WTC11 (cell line): ENCODE results near the gene HOXD12. TPM values are rescaled to one million over a fixed set of nuclear protein-coding genes. Genes with fewer than 3 reads are reported as not detected.

Source experiments
- ATAC-seq: fragments of 200-7000 bp; cut with Tn5 transposase; 2 replicates; pipeline ENCODE4 v1.10.0; 2021; ENCODE audit warnings: mild to moderate bottlenecking, moderate library complexity
- CTCF ChIA-PET: fragments of 300-600 bp; sonication (Branson Sonifier 250); formaldehyde crosslinking; loops from one replicate; lab custom pipeline; 2021; ENCODE audit warnings: antibody characterized with exemption; lab: Charles Lee
- POLR2A ChIA-PET: fragments of 350-600 bp; sonication (Branson Sonifier 250); formaldehyde crosslinking; loops from one replicate; lab custom pipeline; 2021; ENCODE audit warnings: antibody characterized with exemption; lab: Charles Lee
- DNase-seq: peaks from one replicate; pipeline ENCODE4 v3.0.0; 2021; ENCODE audit warnings: low spot score
- H3K27ac Mint-ChIP-seq: 2 replicates; pipeline ENCODE4 v1.8.0; 2021; ENCODE audit warnings: mixed read lengths
- H3K27me3 Mint-ChIP-seq: 2 replicates; pipeline ENCODE4 v1.8.0; 2021; ENCODE audit warnings: low read depth, mild to moderate bottlenecking, moderate library complexity, mixed read lengths
- H3K36me3 Mint-ChIP-seq: 2 replicates; pipeline ENCODE4 v1.8.0; 2021; ENCODE audit warnings: mixed read lengths
- H3K4me1 Mint-ChIP-seq: 2 replicates; pipeline ENCODE4 v1.8.0; 2022; ENCODE audit warnings: mixed read lengths
- H3K4me3 Mint-ChIP-seq: 2 replicates; pipeline ENCODE4 v1.8.0; 2021; ENCODE audit warnings: mild to moderate bottlenecking, moderate library complexity, mixed read lengths
- H3K9me3 Mint-ChIP-seq: 2 replicates; pipeline ENCODE4 v1.8.0; 2021; ENCODE audit warnings: mixed read lengths
- EMX1 ChIP-seq: fragments of 250-450 bp; sonication (Bioruptor Pico); IDR thresholded peaks from 2 replicates; pipeline ENCODE4 v1.8.0; 2021; ENCODE audit warnings: mild to moderate bottlenecking
- ETV6 ChIP-seq: sonication (generic); formaldehyde crosslinking; IDR thresholded peaks from 2 replicates; pipeline ENCODE4 v1.8.1; 2022; ENCODE audit warnings: mild to moderate bottlenecking, missing genetic modification reagents
- FOXK1 ChIP-seq: sonication (generic); formaldehyde crosslinking; IDR thresholded peaks from 2 replicates; pipeline ENCODE4 v1.8.0; 2022; ENCODE audit warnings: mild to moderate bottlenecking, moderate library complexity, missing genetic modification reagents
- GTF2I ChIP-seq: fragments of 250-450 bp; sonication (Bioruptor Pico); conservative IDR thresholded peaks from 2 replicates; pipeline ENCODE4 v1.4.0; 2021; ENCODE audit warnings: mild to moderate bottlenecking
- JAZF1 ChIP-seq: fragments of 250-450 bp; sonication (Bioruptor Pico); IDR thresholded peaks from 2 replicates; pipeline ENCODE4 v1.9.0; 2021; ENCODE audit warnings: moderate library complexity, mild to moderate bottlenecking, inconsistent platforms
- NFATC4 ChIP-seq: fragments of 250-450 bp; sonication (Bioruptor Pico); IDR thresholded peaks from 2 replicates; pipeline ENCODE4 v1.9.0; 2021; ENCODE audit warnings: mild to moderate bottlenecking
- NR1H2 ChIP-seq: sonication (generic); formaldehyde crosslinking; IDR thresholded peaks from 2 replicates; pipeline ENCODE4 v1.9.0; 2021; ENCODE audit warnings: mild to moderate bottlenecking, moderate library complexity, missing genetic modification reagents
- ZNF138 ChIP-seq: sonication (generic); formaldehyde crosslinking; conservative IDR thresholded peaks from 2 replicates; pipeline ENCODE4 v1.8.1; 2022; ENCODE audit warnings: mild to moderate bottlenecking, moderate library complexity, missing genetic modification reagents
- ZNF232 ChIP-seq: sonication (generic); formaldehyde crosslinking; IDR thresholded peaks from 2 replicates; pipeline ENCODE4 v1.8.0; 2022; ENCODE audit warnings: mild to moderate bottlenecking, missing genetic modification reagents
- ZNF263 ChIP-seq: sonication (generic); formaldehyde crosslinking; IDR thresholded peaks from 2 replicates; pipeline ENCODE4 v1.8.1; 2022; ENCODE audit warnings: low read depth, mild to moderate bottlenecking, moderate library complexity, missing genetic modification reagents
- total RNA-seq: library from RNA; stranded (reverse); gene quantifications from 3 replicates; pipeline ENCODE4 v1.2.3, GENCODE V29; 2021
- TF ChIP-seq, protein P1 (sequence below): sonication (generic); formaldehyde crosslinking; IDR thresholded peaks from 2 replicates; pipeline ENCODE4 v1.8.1; 2022; ENCODE audit warnings: low read depth, missing genetic modification reagents, borderline replicate concordance
- TF ChIP-seq, protein P2 (sequence below): fragments of 250-450 bp; sonication (Bioruptor Pico); IDR thresholded peaks from 2 replicates; pipeline ENCODE4 v1.9.0; 2021; ENCODE audit warnings: moderate library complexity, mild to moderate bottlenecking, inconsistent platforms, borderline replicate concordance
- TF ChIP-seq, protein P3 (sequence below): sonication (generic); formaldehyde crosslinking; IDR thresholded peaks from 2 replicates; pipeline ENCODE4 v1.8.0; 2023; ENCODE audit warnings: missing genetic modification reagents
- TF ChIP-seq, protein P4 (sequence below): sonication (generic); formaldehyde crosslinking; IDR thresholded peaks from 2 replicates; pipeline ENCODE4 v1.8.1; 2023; ENCODE audit warnings: mild to moderate bottlenecking, missing genetic modification reagents, borderline replicate concordance
- TF ChIP-seq, protein P5 (sequence below): sonication (generic); formaldehyde crosslinking; IDR thresholded peaks from 2 replicates; pipeline ENCODE4 v1.8.1; 2023; ENCODE audit warnings: mild to moderate bottlenecking, missing genetic modification reagents, moderate library complexity

The HOXD12 gene
- total RNA-seq, 1 experiment from 2014 or later, result 0.17 TPM

DNA sequence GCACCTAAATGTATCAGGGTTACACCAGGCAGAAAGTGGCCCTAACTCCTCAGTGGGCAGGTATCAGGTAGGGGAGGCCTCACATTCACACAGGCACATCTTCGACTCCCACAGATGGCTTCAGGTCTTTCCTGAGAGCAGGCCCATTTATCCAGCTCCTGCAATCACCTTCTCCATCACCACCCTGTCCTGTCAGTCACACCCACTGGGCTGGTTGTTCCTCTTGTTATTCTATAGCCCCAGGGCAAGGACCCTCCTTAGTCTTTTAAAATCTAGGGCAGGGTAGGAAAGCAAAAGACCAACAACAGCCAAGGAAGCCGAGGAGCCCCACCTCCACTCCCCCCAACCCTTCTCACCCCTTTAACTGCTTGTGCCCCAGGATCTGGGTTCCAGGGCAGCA lies 42.7 kb downstream of the HOXD12 start (continued):
- TF ChIP-seq GTF2I (CRISPR knock-in tag), result no peak

DNA sequence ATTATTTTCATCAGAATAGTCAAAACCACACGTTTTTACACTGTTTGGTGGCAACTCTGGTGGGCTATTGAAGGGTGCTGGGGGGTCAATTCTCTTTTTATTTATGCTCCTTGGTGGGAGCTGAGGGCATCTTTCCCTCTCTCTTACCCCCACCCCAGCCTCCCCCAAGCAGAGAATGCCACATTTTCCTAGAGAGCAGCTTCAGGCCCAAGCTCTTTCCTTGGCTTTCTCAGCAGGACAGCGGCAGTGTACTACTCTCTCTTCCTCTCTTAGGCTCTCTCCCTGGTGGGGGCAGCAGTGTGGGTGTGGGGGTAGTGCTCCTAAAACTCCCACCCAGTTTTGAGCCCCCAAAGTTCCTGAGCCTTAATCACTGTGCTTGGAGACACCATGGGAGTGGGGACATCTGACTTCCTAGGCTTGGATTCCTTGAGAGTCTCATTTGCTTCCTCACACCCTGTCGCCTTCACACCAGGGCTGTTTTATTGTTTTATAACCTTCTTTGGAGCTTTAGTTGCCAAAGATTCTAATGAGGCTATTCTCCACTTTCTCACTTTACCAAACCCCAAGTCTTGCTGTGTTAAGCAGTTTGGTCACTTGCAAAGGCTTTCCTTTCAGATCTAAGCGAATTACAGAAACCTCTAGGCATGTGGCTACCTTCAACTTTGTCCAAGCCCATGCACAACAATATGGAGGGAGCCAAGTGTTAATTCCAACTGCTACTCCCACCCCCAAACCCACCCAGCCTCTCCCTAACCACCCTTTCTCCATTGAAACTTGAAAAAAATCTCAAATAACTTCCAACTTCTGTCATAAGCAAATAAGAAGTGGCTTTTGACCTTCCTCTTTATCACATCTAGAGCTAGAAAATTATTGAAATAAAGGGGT lies 45.7 kb downstream of the HOXD12 start:
- ATAC-seq (no peak), DNase-seq (no peak)
- H3K4me1 Mint-ChIP-seq, result peaks cover 15% of the 10 kb centered on the region
- H3K9me3 Mint-ChIP-seq, result no peaks in the 10 kb centered on the region
- POLR2A ChIA-PET, result no interaction called here
- TF ChIP-seq NR1H2 (CRISPR knock-in tag) (no peak), ETV6 (no peak), EMX1 (CRISPR knock-in tag) (no peak), FOXK1 (CRISPR knock-in tag) (no peak), ZNF263 (CRISPR knock-in tag) (no peak), JAZF1 (CRISPR knock-in tag) (no peak), NFATC4 (no peak), ZNF232 (CRISPR knock-in tag) (no peak), ZNF138 (CRISPR knock-in tag) (no peak)
- TF ChIP-seq, protein P1, sequence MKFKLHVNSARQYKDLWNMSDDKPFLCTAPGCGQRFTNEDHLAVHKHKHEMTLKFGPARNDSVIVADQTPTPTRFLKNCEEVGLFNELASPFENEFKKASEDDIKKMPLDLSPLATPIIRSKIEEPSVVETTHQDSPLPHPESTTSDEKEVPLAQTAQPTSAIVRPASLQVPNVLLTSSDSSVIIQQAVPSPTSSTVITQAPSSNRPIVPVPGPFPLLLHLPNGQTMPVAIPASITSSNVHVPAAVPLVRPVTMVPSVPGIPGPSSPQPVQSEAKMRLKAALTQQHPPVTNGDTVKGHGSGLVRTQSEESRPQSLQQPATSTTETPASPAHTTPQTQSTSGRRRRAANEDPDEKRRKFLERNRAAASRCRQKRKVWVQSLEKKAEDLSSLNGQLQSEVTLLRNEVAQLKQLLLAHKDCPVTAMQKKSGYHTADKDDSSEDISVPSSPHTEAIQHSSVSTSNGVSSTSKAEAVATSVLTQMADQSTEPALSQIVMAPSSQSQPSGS (CRISPR knock-in tag), result no peak
- TF ChIP-seq, protein P2, sequence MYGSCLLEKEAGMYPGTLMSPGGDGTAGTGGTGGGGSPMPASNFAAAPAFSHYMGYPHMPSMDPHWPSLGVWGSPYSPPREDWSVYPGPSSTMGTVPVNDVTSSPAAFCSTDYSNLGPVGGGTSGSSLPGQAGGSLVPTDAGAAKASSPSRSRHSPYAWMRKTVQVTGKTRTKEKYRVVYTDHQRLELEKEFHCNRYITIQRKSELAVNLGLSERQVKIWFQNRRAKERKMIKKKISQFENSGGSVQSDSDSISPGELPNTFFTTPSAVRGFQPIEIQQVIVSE (CRISPR knock-in tag), result no peak
- TF ChIP-seq, protein P3, sequence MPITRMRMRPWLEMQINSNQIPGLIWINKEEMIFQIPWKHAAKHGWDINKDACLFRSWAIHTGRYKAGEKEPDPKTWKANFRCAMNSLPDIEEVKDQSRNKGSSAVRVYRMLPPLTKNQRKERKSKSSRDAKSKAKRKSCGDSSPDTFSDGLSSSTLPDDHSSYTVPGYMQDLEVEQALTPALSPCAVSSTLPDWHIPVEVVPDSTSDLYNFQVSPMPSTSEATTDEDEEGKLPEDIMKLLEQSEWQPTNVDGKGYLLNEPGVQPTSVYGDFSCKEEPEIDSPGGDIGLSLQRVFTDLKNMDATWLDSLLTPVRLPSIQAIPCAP (CRISPR knock-in tag), result no peak
- TF ChIP-seq, protein P4, sequence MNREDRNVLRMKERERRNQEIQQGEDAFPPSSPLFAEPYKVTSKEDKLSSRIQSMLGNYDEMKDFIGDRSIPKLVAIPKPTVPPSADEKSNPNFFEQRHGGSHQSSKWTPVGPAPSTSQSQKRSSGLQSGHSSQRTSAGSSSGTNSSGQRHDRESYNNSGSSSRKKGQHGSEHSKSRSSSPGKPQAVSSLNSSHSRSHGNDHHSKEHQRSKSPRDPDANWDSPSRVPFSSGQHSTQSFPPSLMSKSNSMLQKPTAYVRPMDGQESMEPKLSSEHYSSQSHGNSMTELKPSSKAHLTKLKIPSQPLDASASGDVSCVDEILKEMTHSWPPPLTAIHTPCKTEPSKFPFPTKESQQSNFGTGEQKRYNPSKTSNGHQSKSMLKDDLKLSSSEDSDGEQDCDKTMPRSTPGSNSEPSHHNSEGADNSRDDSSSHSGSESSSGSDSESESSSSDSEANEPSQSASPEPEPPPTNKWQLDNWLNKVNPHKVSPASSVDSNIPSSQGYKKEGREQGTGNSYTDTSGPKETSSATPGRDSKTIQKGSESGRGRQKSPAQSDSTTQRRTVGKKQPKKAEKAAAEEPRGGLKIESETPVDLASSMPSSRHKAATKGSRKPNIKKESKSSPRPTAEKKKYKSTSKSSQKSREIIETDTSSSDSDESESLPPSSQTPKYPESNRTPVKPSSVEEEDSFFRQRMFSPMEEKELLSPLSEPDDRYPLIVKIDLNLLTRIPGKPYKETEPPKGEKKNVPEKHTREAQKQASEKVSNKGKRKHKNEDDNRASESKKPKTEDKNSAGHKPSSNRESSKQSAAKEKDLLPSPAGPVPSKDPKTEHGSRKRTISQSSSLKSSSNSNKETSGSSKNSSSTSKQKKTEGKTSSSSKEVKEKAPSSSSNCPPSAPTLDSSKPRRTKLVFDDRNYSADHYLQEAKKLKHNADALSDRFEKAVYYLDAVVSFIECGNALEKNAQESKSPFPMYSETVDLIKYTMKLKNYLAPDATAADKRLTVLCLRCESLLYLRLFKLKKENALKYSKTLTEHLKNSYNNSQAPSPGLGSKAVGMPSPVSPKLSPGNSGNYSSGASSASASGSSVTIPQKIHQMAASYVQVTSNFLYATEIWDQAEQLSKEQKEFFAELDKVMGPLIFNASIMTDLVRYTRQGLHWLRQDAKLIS, result no peak
- H3K4me3 Mint-ChIP-seq, result no peak overlapping the region
- H3K27ac Mint-ChIP-seq, result no peak overlapping the region
- no peaks in the 10 kb centered on the region for H3K36me3 Mint-ChIP-seq
- CTCF ChIA-PET, result interaction anchor here (1.2 to 1.4 kb wide), 2 partner anchors 310 to 509 kb away, joined by 3 to 5 read pairs; no protein-coding TSS in a partner anchor
- peaks cover 98% of the 10 kb centered on the region for H3K27me3 Mint-ChIP-seq

DNA sequence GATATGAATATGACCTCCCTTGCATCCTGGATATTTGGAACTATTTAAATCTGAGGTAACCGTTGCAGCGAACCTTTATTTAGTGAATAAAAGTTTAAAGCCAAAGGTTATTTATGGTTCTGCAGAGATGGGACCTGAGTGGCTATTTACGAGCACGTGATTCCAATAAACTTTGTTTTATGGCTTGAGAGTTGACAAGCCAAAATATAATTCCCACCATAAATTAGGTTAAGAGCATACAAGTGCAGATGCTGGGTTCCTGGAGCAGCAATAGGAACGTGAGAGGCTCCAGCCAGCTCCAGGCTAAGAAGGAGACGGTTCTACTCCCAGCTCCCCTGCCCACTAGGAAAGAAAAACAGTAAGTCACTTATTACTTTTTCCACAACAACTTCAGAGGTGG lies 46.5 kb downstream of the HOXD12 start:
- ChIA-PET CTCF (interaction anchor here (1.2 kb wide), 1 partner anchor 508 kb away, joined by 3 read pairs; no protein-coding TSS in a partner anchor), POLR2A (no interaction called here)
- H3K36me3 Mint-ChIP-seq, result no peaks in the 10 kb centered on the region
- TF ChIP-seq, protein P5, sequence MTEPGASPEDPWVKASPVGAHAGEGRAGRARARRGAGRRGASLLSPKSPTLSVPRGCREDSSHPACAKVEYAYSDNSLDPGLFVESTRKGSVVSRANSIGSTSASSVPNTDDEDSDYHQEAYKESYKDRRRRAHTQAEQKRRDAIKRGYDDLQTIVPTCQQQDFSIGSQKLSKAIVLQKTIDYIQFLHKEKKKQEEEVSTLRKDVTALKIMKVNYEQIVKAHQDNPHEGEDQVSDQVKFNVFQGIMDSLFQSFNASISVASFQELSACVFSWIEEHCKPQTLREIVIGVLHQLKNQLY (CRISPR knock-in tag), result no peak
- H3K27ac Mint-ChIP-seq, result no peak overlapping the region
- H3K27me3 Mint-ChIP-seq, result peaks cover 100% of the 10 kb centered on the region
- DNase-seq (no peak), ATAC-seq (no peak)
- no peak overlapping the region for H3K4me3 Mint-ChIP-seq
- peaks cover 15% of the 10 kb centered on the region for H3K4me1 Mint-ChIP-seq
- H3K9me3 Mint-ChIP-seq, result no peaks in the 10 kb centered on the region
